SK-N-SH (cell line): Measurements from ENCODE around the gene LRP1.

Experiments used
- EP300 ChIP-seq, 2 experiments: IDR thresholded peaks; 2 replicates each; pipeline versions ENCODE4 v1.4.0 to v1.6.1; 2012; ENCODE audit warnings: borderline replicate concordance in 1 of 2, low read depth in 1 of 2, low read length in 1 of 2
- IRF3 ChIP-seq: fragments of 150-350 bp; IDR thresholded peaks from 2 replicates; pipeline ENCODE4 v1.6.1; 2016; ENCODE audit warnings: mild to moderate bottlenecking, low read depth, low read length
- MAX ChIP-seq: IDR thresholded peaks from 2 replicates; pipeline ENCODE4 v1.4.0; 2012; ENCODE audit warnings: low read depth
- RAD21 ChIP-seq: IDR thresholded peaks from 2 replicates; pipeline ENCODE4 v1.6.1; 2012; ENCODE audit warnings: mild to moderate bottlenecking, low read length
- TF ChIP-seq, protein P1 (sequence below): fragments of 200-600 bp; sonication (generic); IDR thresholded peaks from 2 replicates; pipeline ENCODE4 v1.6.1; 2017; ENCODE audit warnings: antibody characterized with exemption, mild to moderate bottlenecking, moderate library complexity

DNA sequence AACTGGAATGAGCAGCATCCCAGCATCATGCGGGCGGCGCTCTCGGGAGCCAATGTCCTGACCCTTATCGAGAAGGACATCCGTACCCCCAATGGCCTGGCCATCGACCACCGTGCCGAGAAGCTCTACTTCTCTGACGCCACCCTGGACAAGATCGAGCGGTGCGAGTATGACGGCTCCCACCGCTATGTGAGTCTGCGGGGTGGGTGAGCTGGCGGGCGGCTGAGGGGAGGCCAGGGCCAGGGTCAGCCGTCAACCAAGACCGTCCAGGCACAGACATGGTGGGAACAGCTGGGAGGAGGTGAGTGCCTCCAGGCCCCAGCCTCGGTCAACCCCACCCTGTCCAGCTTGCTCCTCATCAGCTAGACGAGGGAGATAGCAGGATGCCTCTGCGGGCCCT lies 62.5 kb downstream of the LRP1 start:
- TF ChIP-seq IRF3 (no peak), EP300 (IDR thresholded peaks at IDR 0.05; ENCODE audit: borderline replicate concordance in 1 of 2, low read depth in 1 of 2, low read length in 1 of 2) (no peak), MAX (no peak), RAD21 (no peak)
- TF ChIP-seq, protein P1, sequence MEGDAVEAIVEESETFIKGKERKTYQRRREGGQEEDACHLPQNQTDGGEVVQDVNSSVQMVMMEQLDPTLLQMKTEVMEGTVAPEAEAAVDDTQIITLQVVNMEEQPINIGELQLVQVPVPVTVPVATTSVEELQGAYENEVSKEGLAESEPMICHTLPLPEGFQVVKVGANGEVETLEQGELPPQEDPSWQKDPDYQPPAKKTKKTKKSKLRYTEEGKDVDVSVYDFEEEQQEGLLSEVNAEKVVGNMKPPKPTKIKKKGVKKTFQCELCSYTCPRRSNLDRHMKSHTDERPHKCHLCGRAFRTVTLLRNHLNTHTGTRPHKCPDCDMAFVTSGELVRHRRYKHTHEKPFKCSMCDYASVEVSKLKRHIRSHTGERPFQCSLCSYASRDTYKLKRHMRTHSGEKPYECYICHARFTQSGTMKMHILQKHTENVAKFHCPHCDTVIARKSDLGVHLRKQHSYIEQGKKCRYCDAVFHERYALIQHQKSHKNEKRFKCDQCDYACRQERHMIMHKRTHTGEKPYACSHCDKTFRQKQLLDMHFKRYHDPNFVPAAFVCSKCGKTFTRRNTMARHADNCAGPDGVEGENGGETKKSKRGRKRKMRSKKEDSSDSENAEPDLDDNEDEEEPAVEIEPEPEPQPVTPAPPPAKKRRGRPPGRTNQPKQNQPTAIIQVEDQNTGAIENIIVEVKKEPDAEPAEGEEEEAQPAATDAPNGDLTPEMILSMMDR, result no peak
